Fibroblast of villous mesenchyme (primary cell): ENCODE results near the gene RPA1. TPM values are rescaled to one million over a fixed set of nuclear protein-coding genes. Genes with fewer than 3 reads are reported as not detected.

Experiments used
- DNase-seq: peaks from one replicate; pipeline ENCODE4 v3.0.0-alpha.2; 2010; ENCODE audit warnings: low read depth
- H3K4me3 ChIP-seq: 2 replicates; pipeline ENCODE4 v1.5.1; 2011; ENCODE audit warnings: low read depth, mild to moderate bottlenecking, low read length
- total RNA-seq: library from RNA; depleted of rRNA; stranded (reverse); fragments of >200 nt; gene quantifications from 2 replicates; pipeline ENCODE4 v1.2.3, GENCODE V29; 2012
- TF ChIP-seq, protein P1 (sequence below): IDR thresholded peaks from 2 replicates; pipeline ENCODE4 v1.5.1; 2012; ENCODE audit warnings: low read depth, mild to moderate bottlenecking, low read length; ENCODE audit not compliant: insufficient read depth

RPA1 gene
- total RNA-seq, 1 donor: 13.4 TPM

DNA sequence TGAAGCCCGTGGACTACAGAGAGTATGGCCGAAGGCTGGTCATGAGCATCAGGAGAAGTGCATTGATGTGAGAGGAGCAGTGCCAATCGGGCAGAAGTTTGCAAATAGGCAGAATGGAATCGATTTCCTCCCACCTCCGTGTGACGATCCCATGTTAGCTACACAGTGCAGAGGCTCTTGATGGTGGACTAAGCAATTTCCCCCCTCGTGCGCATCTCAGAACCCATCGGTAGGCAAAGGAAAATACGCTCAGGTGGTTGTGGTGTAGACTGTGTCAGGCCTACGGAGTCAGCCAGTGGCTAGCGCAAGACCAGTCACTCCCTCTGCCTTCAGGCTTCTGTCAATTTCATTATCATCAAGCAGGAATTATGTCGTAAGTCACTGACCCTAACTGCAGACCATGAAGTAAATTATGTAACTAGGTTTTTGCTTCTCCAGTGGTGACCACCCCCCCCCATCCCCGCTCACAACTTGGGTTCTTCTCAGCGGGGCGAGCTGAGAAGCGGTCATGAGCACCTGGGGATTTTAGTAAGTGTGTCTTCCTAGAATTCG is 67.4 kb downstream of the RPA1 start:
- TF ChIP-seq, protein P1, sequence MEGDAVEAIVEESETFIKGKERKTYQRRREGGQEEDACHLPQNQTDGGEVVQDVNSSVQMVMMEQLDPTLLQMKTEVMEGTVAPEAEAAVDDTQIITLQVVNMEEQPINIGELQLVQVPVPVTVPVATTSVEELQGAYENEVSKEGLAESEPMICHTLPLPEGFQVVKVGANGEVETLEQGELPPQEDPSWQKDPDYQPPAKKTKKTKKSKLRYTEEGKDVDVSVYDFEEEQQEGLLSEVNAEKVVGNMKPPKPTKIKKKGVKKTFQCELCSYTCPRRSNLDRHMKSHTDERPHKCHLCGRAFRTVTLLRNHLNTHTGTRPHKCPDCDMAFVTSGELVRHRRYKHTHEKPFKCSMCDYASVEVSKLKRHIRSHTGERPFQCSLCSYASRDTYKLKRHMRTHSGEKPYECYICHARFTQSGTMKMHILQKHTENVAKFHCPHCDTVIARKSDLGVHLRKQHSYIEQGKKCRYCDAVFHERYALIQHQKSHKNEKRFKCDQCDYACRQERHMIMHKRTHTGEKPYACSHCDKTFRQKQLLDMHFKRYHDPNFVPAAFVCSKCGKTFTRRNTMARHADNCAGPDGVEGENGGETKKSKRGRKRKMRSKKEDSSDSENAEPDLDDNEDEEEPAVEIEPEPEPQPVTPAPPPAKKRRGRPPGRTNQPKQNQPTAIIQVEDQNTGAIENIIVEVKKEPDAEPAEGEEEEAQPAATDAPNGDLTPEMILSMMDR: no peak
- DNase-seq: no peak
- no peak overlapping the region for H3K4me3 ChIP-seq

DNA sequence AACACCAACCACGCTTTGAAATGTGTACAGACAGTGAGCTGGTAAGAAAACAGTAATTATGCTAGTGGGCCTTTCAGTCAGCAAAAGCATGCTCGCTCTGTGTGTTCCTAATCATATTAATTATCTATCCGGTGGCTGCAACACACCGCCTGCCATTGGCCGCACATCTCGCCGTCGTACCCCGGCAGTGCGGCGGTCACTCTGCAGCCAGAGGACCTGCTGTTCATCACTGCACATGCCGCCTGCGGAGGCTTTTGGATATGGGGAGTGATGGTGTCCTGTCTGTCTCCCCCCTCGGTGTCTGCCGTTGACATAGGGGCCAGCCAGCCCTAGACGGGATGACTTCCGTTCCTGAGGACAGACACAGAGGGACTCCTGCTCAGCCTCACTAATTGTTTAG is 68.5 kb downstream of the RPA1 start:
- TF ChIP-seq, protein P1: no peak
- H3K4me3 ChIP-seq: no peak overlapping the region
- DNase-seq: no peak

DNA sequence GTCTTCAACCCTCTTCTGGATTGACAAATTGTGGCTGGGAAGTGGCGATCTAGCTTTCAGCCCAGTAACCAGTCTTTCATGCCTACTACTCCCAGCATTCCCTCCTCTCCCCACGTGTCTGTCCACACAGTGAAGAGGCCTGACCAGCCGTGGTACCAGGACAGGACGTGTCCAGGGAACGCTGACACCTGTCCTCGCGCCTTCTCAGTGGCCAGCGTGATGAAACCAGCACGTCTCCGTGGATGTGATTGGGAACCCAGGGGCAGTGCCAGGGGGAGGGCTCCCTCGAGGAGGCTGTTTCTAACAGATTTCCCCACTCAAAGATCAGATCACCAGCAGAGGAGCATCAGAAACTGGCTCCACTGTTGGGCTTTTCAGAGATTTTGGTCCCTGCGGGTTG is 69.1 kb downstream of the RPA1 start:
- no peak for DNase-seq
- TF ChIP-seq, protein P1: no peak
- no peak overlapping the region for H3K4me3 ChIP-seq

DNA sequence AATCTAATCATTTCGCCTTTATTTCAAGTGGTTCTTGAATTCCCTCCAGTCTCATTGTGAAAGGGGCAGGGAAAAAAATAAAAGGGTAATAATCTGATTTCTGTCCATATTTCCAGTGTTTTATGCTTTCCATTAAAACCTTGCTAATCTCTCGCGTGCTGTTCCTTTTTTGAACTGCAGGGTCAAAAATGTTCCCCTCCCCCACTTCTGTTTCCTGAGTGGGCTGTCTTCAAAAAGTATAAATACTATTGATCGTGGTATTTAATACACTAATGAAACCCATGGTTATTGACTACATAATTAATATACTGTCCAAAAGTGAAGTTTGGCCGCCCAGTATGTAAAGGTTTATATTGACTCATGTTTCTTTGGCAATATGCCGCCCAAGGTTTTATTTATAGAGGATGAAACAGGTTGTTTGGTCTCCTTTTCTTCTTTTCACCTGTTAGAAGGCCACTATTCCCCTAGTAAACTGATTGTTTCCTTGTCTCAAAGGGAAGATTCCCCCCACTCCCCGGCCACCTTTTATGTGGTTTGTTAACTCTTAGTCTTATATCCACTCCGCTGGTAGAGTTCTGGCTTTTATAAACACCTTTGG is 69.7 kb downstream of the RPA1 start:
- DNase-seq: no peak
- H3K4me3 ChIP-seq: no peak overlapping the region
- TF ChIP-seq, protein P1: peak; percentile 31

DNA sequence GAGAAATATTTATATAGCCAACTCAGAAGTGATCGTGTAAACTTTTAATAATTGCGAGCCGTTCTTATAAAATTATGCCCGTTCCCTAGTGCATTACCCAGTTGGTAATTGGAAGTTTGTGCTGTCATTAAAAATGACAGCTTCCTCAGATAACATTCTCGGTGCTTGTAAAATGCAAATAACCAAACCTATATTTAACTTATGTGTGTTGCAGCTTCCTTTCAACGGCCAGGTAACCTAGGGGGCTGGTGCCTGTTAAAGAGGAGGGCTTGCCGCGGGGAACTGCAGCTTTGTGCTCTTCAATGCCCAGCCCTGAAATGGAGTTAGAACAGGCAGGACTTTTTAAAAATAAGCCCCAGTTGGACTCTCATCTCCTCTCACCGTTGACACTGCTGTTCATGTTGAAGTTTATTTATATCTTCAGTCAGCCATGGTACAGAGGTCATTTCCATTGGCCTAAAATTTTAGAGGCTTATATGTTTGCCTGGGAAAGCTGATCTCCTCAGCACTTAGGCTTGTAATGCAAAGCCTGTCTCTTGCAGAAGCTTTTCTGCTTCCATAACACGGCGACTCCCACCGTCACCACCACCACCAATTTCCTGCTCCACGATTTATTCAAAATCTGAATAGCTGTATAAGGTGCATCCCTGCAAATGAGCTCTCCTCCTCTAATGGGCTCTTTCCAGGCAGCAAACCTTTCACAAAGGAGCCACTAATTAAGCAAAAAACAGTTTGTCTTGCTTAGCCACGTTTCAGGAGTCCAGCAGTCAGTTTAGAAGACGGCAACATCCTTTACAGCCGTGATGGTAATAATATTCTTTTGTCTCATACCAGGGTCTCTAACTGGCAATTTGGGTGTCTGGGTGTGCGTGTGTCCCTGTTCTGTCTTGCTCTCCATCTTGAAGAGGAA is 74.7 kb downstream of the RPA1 start:
- TF ChIP-seq, protein P1: no peak

DNA sequence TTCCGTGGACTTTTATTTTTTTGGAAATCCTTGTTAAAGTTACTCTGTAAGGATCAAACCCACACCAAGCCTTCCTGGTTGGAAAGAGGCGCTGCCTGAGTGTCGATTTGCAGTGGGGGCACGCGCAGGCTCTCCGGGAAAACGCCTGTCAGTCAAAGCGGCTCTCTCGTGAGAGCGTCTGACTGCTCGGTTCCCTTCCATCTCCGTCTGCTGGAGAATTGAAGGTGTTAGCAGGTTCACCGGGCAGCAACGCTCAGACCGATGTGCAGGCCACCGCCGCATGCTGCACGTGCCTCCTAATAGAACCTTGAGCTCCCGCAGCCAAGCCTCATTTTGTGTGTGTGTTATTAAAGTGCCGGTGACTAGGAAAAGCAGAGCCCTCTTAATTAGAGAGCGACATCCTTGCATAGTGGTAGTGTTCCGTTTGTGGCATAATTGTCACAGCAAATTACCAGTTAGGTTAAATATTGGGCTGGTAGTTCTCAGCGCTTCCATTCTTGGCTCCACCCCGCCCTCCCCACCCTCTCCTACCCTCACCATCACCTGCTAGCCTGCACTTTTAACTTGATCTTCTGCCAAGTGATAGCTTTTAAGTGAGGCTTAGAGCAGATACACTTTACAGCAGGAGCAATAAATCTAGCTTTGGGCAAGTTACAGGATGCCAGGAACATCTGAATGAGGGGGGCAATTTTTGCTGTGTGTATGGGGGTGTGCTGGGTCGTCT is 75.5 kb downstream of the RPA1 start:
- TF ChIP-seq, protein P1: no peak
- H3K4me3 ChIP-seq: no peak overlapping the region
- no peak for DNase-seq

More for the DNA sequence above, 74.7 kb downstream of the RPA1 start:
- no peak for DNase-seq
- H3K4me3 ChIP-seq: no peak overlapping the region
